Neural progenitor cell (in vitro differentiated cells): ENCODE data around the gene DRD1.

Source experiments
- CTCF ChIP-seq: fragments of 200-600 bp; sonication (generic); IDR thresholded peaks from 2 replicates; pipeline ENCODE4 v1.5.1; 2017; ENCODE audit warnings: antibody characterized with exemption, mild to moderate bottlenecking
- EZH2 ChIP-seq: fragments of 200-600 bp; sonication (generic); IDR thresholded peaks from 2 replicates; pipeline ENCODE4 v1.6.1; 2017; ENCODE audit warnings: antibody characterized with exemption, mild to moderate bottlenecking, moderate library complexity

DNA sequence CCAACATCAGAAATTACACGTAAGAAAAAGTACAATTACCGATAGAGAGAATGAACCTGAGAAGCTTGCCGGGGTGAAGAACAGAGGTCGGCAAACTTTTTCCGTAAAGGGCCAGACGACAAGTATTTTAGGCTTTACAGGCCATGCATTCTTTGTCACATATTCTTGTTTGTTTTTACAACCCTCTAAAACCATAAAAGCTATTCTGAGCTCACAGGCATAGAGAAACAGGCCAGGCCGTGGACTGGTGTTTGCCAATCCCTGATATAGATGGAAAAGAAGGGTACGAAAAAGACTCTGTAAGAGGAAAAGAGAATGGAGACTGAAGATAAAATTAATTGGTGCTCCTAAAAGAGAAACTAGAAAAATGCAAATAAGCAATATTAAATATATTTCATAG, 49.7 kb upstream of the DRD1 start:
- TF ChIP-seq CTCF (no peak), EZH2 (no peak)
